ENCODE data around the gene RAI1. TPM values are rescaled to one million over a fixed set of nuclear protein-coding genes. Genes with fewer than 3 reads are reported as not detected.

RAI1 gene
- total RNA-seq, 4 donors from 2014 or later: 20.3 to 46.1 (median 30.4) TPM

DNA sequence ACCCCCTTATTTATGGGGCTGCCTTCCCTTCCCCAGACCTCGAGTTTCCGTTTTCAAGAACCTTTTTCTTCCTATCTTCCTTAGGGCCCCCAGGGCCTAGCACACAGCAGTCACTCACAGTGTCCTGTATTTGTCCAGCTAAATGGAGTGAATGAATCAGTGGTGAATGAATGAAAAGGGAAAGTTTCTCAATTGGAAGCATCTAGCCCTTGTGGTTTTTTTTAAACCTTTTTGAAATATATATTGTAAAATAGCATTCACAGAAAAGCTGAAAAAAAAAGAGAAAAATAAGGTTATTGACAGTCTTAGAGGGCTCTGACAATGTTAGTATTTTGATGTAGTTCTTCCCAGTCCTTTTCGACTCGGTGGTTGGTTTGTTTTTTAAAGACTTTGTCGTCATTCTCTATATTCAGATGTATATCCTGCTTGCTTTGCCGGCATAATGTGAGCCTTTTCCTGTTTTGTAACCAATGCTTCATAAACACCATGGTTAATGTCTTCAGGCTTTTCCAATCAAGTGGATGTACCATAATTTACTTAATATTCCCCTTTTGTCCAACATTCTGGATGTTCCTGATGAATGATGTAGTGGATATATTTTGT lies 45.3 kb downstream of the RAI1 start:
- no peaks in the 10 kb centered on the region for H3K9me3 ChIP-seq
- no peak overlapping the region for H3K4me3 ChIP-seq
- no peaks in the 10 kb centered on the region for H3K27me3 ChIP-seq
- H3K36me3 ChIP-seq: no peaks in the 10 kb centered on the region
- WGBS: 66% methylated on average over 6 of the region's 6 CpGs
- TF ChIP-seq POLR2A (IDR thresholded peaks at IDR 0.05) (no peak), POLR2AphosphoS5 (IDR thresholded peaks at IDR 0.05) (no peak), EP300 (IDR thresholded peaks at IDR 0.05) (no peak)
- TF ChIP-seq, protein P1, sequence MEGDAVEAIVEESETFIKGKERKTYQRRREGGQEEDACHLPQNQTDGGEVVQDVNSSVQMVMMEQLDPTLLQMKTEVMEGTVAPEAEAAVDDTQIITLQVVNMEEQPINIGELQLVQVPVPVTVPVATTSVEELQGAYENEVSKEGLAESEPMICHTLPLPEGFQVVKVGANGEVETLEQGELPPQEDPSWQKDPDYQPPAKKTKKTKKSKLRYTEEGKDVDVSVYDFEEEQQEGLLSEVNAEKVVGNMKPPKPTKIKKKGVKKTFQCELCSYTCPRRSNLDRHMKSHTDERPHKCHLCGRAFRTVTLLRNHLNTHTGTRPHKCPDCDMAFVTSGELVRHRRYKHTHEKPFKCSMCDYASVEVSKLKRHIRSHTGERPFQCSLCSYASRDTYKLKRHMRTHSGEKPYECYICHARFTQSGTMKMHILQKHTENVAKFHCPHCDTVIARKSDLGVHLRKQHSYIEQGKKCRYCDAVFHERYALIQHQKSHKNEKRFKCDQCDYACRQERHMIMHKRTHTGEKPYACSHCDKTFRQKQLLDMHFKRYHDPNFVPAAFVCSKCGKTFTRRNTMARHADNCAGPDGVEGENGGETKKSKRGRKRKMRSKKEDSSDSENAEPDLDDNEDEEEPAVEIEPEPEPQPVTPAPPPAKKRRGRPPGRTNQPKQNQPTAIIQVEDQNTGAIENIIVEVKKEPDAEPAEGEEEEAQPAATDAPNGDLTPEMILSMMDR (IDR thresholded peaks at IDR 0.05): no peak
- H3K27ac ChIP-seq: no peak overlapping the region
- DNase-seq (ENCODE audit: low spot score in 2 of 2): no peak
- peaks cover 82% of the 10 kb centered on the region for H3K4me1 ChIP-seq

- WGBS: 90% methylated on average over 13 of the region's 13 CpGs
- peaks cover 82% of the 10 kb centered on the region for H3K4me1 ChIP-seq
- TF ChIP-seq, protein P1 (IDR thresholded peaks at IDR 0.05): no peak
- TF ChIP-seq POLR2A (IDR thresholded peaks at IDR 0.05): no peak
- TF ChIP-seq EP300 (IDR thresholded peaks at IDR 0.05): no peak
- TF ChIP-seq POLR2AphosphoS5 (IDR thresholded peaks at IDR 0.05): no peak
These were observed 45.9 kb downstream of the RAI1 start for GRCh38 chr17:17727111-17727659.

GRCh38 chr17:17728146-17728545 lies 46.9 kb downstream of the RAI1 start:
- no peak for DNase-seq (ENCODE audit: low spot score in 2 of 2)
- WGBS: 72% methylated on average over 10 of the region's 10 CpGs
- no peak overlapping the region for H3K27ac ChIP-seq
- H3K27me3 ChIP-seq: no peaks in the 10 kb centered on the region
- H3K36me3 ChIP-seq: no peaks in the 10 kb centered on the region
- H3K9me3 ChIP-seq: no peaks in the 10 kb centered on the region
- peaks cover 82% of the 10 kb centered on the region for H3K4me1 ChIP-seq
- no peak overlapping the region for H3K4me3 ChIP-seq
- TF ChIP-seq EP300 (IDR thresholded peaks at IDR 0.05): no peak
- TF ChIP-seq, protein P1 (IDR thresholded peaks at IDR 0.05): no peak
- no peak for TF ChIP-seq POLR2A (IDR thresholded peaks at IDR 0.05)
- TF ChIP-seq POLR2AphosphoS5 (IDR thresholded peaks at IDR 0.05): no peak

More at GRCh38 chr17:17727111-17727659, 45.9 kb downstream of the RAI1 start:
- Histone ChIP-seq H3K36me3 (no peaks in the 10 kb centered on the region), H3K27ac (no peak overlapping the region), H3K4me3 (no peak overlapping the region), H3K27me3 (no peaks in the 10 kb centered on the region), H3K9me3 (no peaks in the 10 kb centered on the region)
- DNase-seq (ENCODE audit: low spot score in 2 of 2): no peak

- H3K9me3 ChIP-seq: no peaks in the 10 kb centered on the region
- no peak overlapping the region for H3K27ac ChIP-seq
- TF ChIP-seq POLR2A (IDR thresholded peaks at IDR 0.05) (no peak), EP300 (IDR thresholded peaks at IDR 0.05) (no peak), POLR2AphosphoS5 (IDR thresholded peaks at IDR 0.05) (no peak)
- TF ChIP-seq, protein P1 (IDR thresholded peaks at IDR 0.05): no peak
- H3K4me3 ChIP-seq: no peak overlapping the region
- peaks cover 81% of the 10 kb centered on the region for H3K4me1 ChIP-seq
- WGBS: 52% methylated on average over 5 of the region's 10 CpGs
- H3K27me3 ChIP-seq: no peaks in the 10 kb centered on the region
- no peaks in the 10 kb centered on the region for H3K36me3 ChIP-seq
- DNase-seq (ENCODE audit: low spot score in 2 of 2): no peak
These were observed 47.4 kb downstream of the RAI1 start for GRCh38 chr17:17728550-17729251.

DNA sequence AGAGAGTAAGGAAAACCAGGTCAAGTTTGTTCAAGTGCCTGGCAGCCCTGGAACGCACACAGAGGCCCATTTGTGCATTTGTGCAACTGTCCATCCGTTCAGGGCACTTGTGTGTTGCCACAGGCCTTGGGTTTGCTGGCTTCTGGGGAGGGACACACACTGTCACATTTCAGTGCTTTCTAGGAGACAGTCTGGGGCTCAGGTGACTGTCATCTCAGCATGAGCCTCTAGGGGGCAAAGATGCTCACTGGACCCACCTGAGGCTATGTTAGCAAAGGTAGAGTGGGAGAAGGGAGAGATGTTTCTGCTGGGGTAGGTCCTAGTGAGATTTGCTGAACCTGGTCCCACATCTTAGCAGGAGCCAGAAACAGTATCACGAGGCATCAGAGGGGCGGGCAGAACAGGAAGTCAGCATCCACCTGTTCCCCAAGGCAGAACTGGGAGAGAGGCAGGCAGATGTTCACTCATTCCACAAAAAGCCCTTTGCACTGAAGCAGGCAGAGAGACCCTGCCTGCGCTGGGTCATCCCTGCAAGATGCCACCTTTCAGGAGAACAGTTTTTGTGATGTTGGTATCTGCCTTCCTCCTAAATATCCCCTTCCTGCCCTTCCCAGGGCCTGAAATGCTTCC lies 48.5 kb downstream of the RAI1 start:
- no peak for DNase-seq (ENCODE audit: low spot score in 2 of 2)
- Histone ChIP-seq H3K9me3 (no peaks in the 10 kb centered on the region), H3K27ac (peak overlapping the region; percentile 83), H3K36me3 (no peaks in the 10 kb centered on the region), H3K4me1 (peaks cover 76% of the 10 kb centered on the region), H3K27me3 (no peaks in the 10 kb centered on the region), H3K4me3 (no peak overlapping the region)
- WGBS: 59% methylated on average over 4 of the region's 5 CpGs
- TF ChIP-seq, protein P1 (IDR thresholded peaks at IDR 0.05): peak in 1 of 2 donors; percentile 51
- no peak for TF ChIP-seq POLR2AphosphoS5 (IDR thresholded peaks at IDR 0.05)

All from suprapubic skin (tissue), 4 donors.